Measurements from ENCODE around the gene OTUD7B. TPM values are rescaled to one million over a fixed set of nuclear protein-coding genes. Genes with fewer than 3 reads are reported as not detected.

The OTUD7B gene
- total and polyA plus RNA-seq, 10 of the 15 experiments (the other 5 are each of a cell fraction or from before 2014, with no cell fraction given), result 1.7 to 24.9 (median 6.6) TPM

GRCh38 chr1:149899460-149900284 lies 110.9 kb downstream of the OTUD7B start, which contains the start of gene BOLA1 (continued):
- TF ChIP-seq ZBTB40 (IDR thresholded peaks at IDR 0.05; ENCODE audit: borderline replicate concordance) (peak; percentile 72; the same call in 1 of the 2 replicates), NR2F1 (conservative IDR thresholded peaks at IDR 0.05) (peak; percentile 40), FOXM1 (IDR thresholded peaks at IDR 0.05; ENCODE audit: low read depth, low read length) (no peak), IKZF1 (conservative IDR thresholded peaks at IDR 0.05) (peak; percentile 99), ESRRA (IDR thresholded peaks at IDR 0.05; ENCODE audit: low read length) (no peak), SIX5 (IDR thresholded peaks at IDR 0.05; ENCODE audit: low read depth, low read length, severe bottlenecking) (peak; percentile 98), ZNF24 (IDR thresholded peaks at IDR 0.05) (no peak), HSF1 (IDR thresholded peaks at IDR 0.05; ENCODE audit: low read depth, low read length) (no peak), SRF (IDR thresholded peaks at IDR 0.05; ENCODE audit: low read depth in 2 of 2, low read length in 2 of 2) (peak in 1 of 2 experiments; percentile 52; a peak in 1 of 4 replicates), HCFC1 (IDR thresholded peaks at IDR 0.05; ENCODE audit: low read length) (peak; percentile 99), DPF2 (IDR thresholded peaks at IDR 0.05) (0 out of 2 replicates have a peak, but pooled peaks have one; percentile 27), NFXL1 (IDR thresholded peaks at IDR 0.05; ENCODE audit: borderline replicate concordance) (no peak), STAT3 (IDR thresholded peaks at IDR 0.05; ENCODE audit: low read depth, low read length) (no peak), USF1 (IDR thresholded peaks at IDR 0.05; ENCODE audit: borderline replicate concordance, extremely low read length, insufficient read depth, low read depth, low read length) (peak; percentile 98), YBX1 (IDR thresholded peaks at IDR 0.05) (no peak), BCL11A (IDR thresholded peaks at IDR 0.05; ENCODE audit: low read depth, low read length) (no peak), ZBTB33 (IDR thresholded peaks at IDR 0.05) (peak; percentile 62; the same call in 1 of the 2 replicates), CEBPB (IDR thresholded peaks at IDR 0.05; ENCODE audit: borderline replicate concordance in 1 of 2, low read depth in 2 of 2, low read length in 2 of 2) (no peak)
- TF ChIP-seq, protein P1, sequence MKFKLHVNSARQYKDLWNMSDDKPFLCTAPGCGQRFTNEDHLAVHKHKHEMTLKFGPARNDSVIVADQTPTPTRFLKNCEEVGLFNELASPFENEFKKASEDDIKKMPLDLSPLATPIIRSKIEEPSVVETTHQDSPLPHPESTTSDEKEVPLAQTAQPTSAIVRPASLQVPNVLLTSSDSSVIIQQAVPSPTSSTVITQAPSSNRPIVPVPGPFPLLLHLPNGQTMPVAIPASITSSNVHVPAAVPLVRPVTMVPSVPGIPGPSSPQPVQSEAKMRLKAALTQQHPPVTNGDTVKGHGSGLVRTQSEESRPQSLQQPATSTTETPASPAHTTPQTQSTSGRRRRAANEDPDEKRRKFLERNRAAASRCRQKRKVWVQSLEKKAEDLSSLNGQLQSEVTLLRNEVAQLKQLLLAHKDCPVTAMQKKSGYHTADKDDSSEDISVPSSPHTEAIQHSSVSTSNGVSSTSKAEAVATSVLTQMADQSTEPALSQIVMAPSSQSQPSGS (IDR thresholded peaks at IDR 0.05; ENCODE audit: low read length), result no peak
